Breast epithelium (tissue), 4 donors: Measurements from ENCODE around the gene RERE. TPM values are rescaled to one million over a fixed set of nuclear protein-coding genes. Genes with fewer than 3 reads are reported as not detected.

Experiments used
- DNase-seq, 2 donors: peaks; one replicate each; pipeline ENCODE4 v3.0.0-alpha.2; 2019; ENCODE audit warnings: low spot score in 2 of 2
- H3K27ac ChIP-seq, 2 donors: fragments of 200-600 bp; sonication (generic) in 1 of 2; one replicate each; pipeline ENCODE4 v1.5.1; 2016 to 2019; ENCODE audit warnings: mild to moderate bottlenecking in 1 of 2
- H3K27me3 ChIP-seq, 2 donors: fragments of 200-600 bp; sonication (generic) in 1 of 2; one replicate each; pipeline versions ENCODE4 v1.5.1 to v1.6.0; 2017 to 2019; ENCODE audit warnings: control low read depth in 1 of 2, mild to moderate bottlenecking in 1 of 2
- H3K36me3 ChIP-seq: fragments of 200-600 bp; one replicate; pipeline ENCODE4 v1.5.1; 2019
- H3K4me1 ChIP-seq, 2 donors: fragments of 200-600 bp; sonication (generic); one replicate each; pipeline ENCODE4 v1.5.1; 2016 to 2019; ENCODE audit warnings: control low read depth in 1 of 2
- H3K4me3 ChIP-seq, 3 donors: fragments of 200-600 bp; sonication (generic); 1 replicate in 2 of 3; 2 replicates in 1 of 3; pipeline ENCODE4 v1.5.1; 2016 to 2019; ENCODE audit warnings: mild to moderate bottlenecking in 3 of 3, moderate library complexity in 2 of 3
- H3K9me3 ChIP-seq, 2 donors: fragments of 200-600 bp; sonication (generic) in 1 of 2; one replicate each; pipeline ENCODE4 v1.5.1; 2016 to 2019; ENCODE audit warnings: control low read depth in 1 of 2
- POLR2A ChIP-seq: fragments of 450-650 bp; IDR thresholded peaks from one replicate; pipeline ENCODE4 v1.6.1; 2016; ENCODE audit warnings: antibody characterized with exemption, mild to moderate bottlenecking, moderate library complexity
- POLR2AphosphoS5 ChIP-seq, 3 donors: sonication (generic); formaldehyde crosslinking; IDR thresholded peaks; one replicate each; pipeline ENCODE4 v1.6.1; 2017; ENCODE audit warnings: antibody characterized with exemption in 3 of 3
- intact Hi-C: fragments of 100-400 bp; cut with DNase I; formaldehyde crosslinking; loops from one replicate; pipeline ENCODE4 v1.15.1; 2023; ENCODE audit warnings: low total_unique reads
- total RNA-seq, 3 donors: library from RNA; depleted of rRNA; stranded (reverse); fragments of >200 nt; gene quantifications; one replicate each; pipeline ENCODE4 v1.1.0, GENCODE V29; 2016
- TF ChIP-seq, protein P1 (sequence below), 3 donors: fragments of 450-650 bp; IDR thresholded peaks; one replicate each; pipeline ENCODE4 v1.5.1; 2016 to 2017; ENCODE audit warnings: antibody characterized with exemption in 3 of 3, mild to moderate bottlenecking in 3 of 3, moderate library complexity in 3 of 3

RERE gene
- total RNA-seq, 3 donors from 2014 or later, result 65.8 to 166 (median 123) TPM

GRCh38 chr1:8603220-8603616, 214.2 kb downstream of the RERE start:
- no peak for DNase-seq

DNA sequence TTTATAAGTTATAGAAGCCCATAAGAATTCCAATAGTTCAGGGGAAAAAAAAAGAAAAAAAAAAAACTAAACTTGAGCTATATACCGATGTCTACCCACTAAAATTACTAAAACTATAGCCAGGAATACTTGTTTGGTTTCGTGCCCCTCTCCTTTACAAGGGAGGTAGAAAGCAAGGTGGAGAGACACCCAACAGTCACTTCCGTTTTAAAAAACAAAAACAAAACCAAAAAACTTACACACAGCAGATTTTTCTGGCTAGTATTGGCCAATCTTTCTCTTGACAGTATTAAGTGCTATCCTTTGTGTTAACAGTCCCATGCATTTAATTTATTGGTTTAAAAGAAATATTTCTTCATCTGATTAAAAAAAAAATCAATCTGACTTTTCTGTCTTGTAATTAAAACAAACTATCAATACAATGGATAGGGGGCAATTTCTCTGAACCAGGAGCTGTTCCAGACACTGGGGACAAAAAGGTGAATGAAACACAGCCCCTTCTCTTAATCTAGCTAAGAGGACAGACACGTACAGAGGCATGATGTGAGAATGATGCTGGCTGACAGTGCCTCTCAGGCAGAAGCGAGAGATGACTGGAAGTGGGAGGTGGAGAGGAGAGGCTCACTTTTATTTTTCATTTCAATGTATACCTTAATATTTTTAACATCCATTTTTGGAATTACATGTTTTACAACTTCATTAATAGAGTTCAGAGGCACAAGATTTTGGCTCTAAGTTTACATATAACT, 214.8 kb downstream of the RERE start:
- no peaks in the 10 kb centered on the region for H3K36me3 ChIP-seq
- H3K27me3 ChIP-seq, result no peaks in the 10 kb centered on the region
- H3K4me3 ChIP-seq, result no peak overlapping the region
- no peak for TF ChIP-seq POLR2A
- TF ChIP-seq, protein P1, sequence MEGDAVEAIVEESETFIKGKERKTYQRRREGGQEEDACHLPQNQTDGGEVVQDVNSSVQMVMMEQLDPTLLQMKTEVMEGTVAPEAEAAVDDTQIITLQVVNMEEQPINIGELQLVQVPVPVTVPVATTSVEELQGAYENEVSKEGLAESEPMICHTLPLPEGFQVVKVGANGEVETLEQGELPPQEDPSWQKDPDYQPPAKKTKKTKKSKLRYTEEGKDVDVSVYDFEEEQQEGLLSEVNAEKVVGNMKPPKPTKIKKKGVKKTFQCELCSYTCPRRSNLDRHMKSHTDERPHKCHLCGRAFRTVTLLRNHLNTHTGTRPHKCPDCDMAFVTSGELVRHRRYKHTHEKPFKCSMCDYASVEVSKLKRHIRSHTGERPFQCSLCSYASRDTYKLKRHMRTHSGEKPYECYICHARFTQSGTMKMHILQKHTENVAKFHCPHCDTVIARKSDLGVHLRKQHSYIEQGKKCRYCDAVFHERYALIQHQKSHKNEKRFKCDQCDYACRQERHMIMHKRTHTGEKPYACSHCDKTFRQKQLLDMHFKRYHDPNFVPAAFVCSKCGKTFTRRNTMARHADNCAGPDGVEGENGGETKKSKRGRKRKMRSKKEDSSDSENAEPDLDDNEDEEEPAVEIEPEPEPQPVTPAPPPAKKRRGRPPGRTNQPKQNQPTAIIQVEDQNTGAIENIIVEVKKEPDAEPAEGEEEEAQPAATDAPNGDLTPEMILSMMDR (IDR thresholded peaks at IDR 0.05), result no peak
- no peak for TF ChIP-seq POLR2AphosphoS5 (IDR thresholded peaks at IDR 0.05)
- H3K27ac ChIP-seq, result no peak overlapping the region
- no peaks in the 10 kb centered on the region for H3K9me3 ChIP-seq
- DNase-seq, result no peak
- H3K4me1 ChIP-seq, result no peaks in the 10 kb centered on the region
- intact Hi-C loops, result no loop called here

More at GRCh38 chr1:8603220-8603616, 214.2 kb downstream of the RERE start:
- H3K4me1 ChIP-seq, result no peaks in the 10 kb centered on the region
- H3K36me3 ChIP-seq, result no peaks in the 10 kb centered on the region
- TF ChIP-seq, protein P1 (IDR thresholded peaks at IDR 0.05), result no peak
- TF ChIP-seq POLR2AphosphoS5 (IDR thresholded peaks at IDR 0.05) (no peak), POLR2A (no peak)
- intact Hi-C loops, result no loop called here
- no peaks in the 10 kb centered on the region for H3K27me3 ChIP-seq
- no peaks in the 10 kb centered on the region for H3K9me3 ChIP-seq
- H3K4me3 ChIP-seq, result no peak overlapping the region
- no peak overlapping the region for H3K27ac ChIP-seq

DNA sequence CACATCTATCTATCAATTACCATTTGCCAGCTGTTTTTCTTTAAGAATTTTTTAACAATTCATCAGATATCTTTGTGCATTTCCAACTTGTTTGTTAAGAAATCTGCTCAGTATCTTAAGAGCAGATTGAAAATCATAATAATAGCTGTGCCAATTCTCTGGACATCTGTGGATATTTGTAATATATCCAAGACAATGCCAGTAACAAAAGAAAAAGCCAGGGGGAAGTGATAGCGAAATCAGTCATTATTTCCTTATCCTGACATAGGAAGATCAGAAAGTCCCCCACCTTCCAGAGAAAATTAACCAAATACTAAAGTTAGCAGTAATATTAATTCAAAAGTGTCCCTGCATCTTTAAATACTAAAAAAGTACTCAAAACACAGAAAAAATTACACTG, 217.1 kb downstream of the RERE start:
- intact Hi-C loops, result no loop called here
- no peaks in the 10 kb centered on the region for H3K4me1 ChIP-seq
- no peak overlapping the region for H3K4me3 ChIP-seq
- no peaks in the 10 kb centered on the region for H3K27me3 ChIP-seq
- H3K27ac ChIP-seq, result no peak overlapping the region
- TF ChIP-seq POLR2A, result no peak
- TF ChIP-seq POLR2AphosphoS5 (IDR thresholded peaks at IDR 0.05), result no peak
- TF ChIP-seq, protein P1 (IDR thresholded peaks at IDR 0.05), result no peak
- no peaks in the 10 kb centered on the region for H3K9me3 ChIP-seq
- H3K36me3 ChIP-seq, result no peaks in the 10 kb centered on the region
- DNase-seq, result no peak

DNA sequence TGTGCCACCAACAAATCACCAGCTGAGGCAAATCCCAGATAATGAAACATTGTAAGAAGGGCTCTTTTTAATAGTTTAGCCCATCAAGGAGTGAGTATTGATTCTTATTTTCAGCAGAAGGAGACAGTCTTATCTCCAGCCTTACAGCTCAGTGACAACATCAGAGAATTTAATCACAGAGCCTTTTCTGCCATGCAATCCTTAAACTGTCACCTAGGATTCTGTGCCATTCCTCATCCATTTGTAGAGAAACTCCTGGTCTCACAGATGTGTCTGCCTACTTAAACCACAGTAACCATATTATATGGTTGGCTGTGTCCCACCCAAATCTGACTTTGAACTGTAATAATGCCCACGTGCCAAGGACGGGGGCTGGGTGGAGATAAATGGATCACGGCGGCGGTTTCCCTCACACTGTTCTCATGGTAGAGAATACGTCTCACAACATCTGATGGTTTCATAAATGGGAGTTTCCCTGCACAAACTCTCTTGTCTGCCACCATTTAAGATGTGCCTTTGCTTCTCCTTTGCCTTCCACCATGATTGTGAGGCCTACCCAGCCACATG, 217.7 kb downstream of the RERE start:
- Histone ChIP-seq H3K27me3 (no peaks in the 10 kb centered on the region), H3K27ac (peak overlapping the region in 1 of 2 donors; percentile 34), H3K4me1 (no peaks in the 10 kb centered on the region), H3K36me3 (no peaks in the 10 kb centered on the region), H3K4me3 (no peak overlapping the region), H3K9me3 (no peaks in the 10 kb centered on the region)
- no peak for DNase-seq
- TF ChIP-seq POLR2A (no peak), POLR2AphosphoS5 (IDR thresholded peaks at IDR 0.05) (no peak)
- TF ChIP-seq, protein P1 (IDR thresholded peaks at IDR 0.05), result no peak
- intact Hi-C loops, result no loop called here

DNA sequence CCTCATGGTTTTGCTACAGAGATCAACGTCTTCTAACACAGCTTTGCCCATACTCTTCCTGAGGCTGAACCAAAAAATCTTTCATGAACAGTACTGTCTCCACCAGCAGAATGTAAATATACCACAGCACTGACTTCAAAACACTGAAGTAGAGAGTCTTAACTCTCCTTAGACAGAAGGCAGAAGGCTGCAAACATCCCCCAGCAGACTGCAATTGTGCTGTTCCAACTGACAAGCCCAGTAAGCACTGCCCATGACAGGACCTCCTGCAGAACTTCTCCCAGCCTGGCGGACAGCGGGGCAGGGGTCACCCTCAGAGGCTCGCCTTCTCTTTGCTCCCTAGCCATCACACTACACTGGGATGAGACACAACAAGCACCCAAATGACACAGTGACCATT, 218.7 kb downstream of the RERE start:
- DNase-seq, result no peak
- intact Hi-C loops, result no loop called here
- Histone ChIP-seq H3K4me1 (no peaks in the 10 kb centered on the region), H3K27ac (peak overlapping the region; percentile 65 to 69), H3K9me3 (no peaks in the 10 kb centered on the region), H3K27me3 (no peaks in the 10 kb centered on the region), H3K36me3 (no peaks in the 10 kb centered on the region), H3K4me3 (no peak overlapping the region)
- TF ChIP-seq POLR2A (no peak), POLR2AphosphoS5 (IDR thresholded peaks at IDR 0.05) (no peak)
- TF ChIP-seq, protein P1 (IDR thresholded peaks at IDR 0.05), result no peak
